ENCODE results near the gene ISG15.

- TF ChIP-seq EZH2 (IDR thresholded peaks at IDR 0.05; ENCODE audit: borderline replicate concordance, low read length) (no peak), CTCF (IDR thresholded peaks at IDR 0.05; ENCODE audit: low read length) (no peak)
Observed at GRCh38 chr1:1020000-1020404, 6.7 kb downstream of the ISG15 start, which contains the start of gene AGRN.
